IMR-90 (cell line): Measurements from ENCODE around the gene COL4A2. TPM values are rescaled to one million over a fixed set of nuclear protein-coding genes. Genes with fewer than 3 reads are reported as not detected.
A peak's percentile ranks its signal among the peaks of the same experiment; 100 is the strongest.

Source experiments
- ATAC-seq: fragments of 200-7000 bp; cut with Tn5 transposase; 2 replicates; pipeline ENCODE4 v1.9.1; 2020; ENCODE audit warnings: low read depth, mild to moderate bottlenecking, moderate library complexity
- BruUV-seq: library from RNA; stranded (reverse); fragments of 400-500 nt; replicated peaks from 2 replicates; lab custom pipeline; 2021; lab: Mats Ljungman, UMichigan
- CTCF ChIA-PET: fragments of 300-600 bp; formaldehyde crosslinking; extraction: SDS; loops from one replicate; lab custom pipeline; 2021; ENCODE audit warnings: antibody characterized with exemption; lab: Yijun Ruan, JAX
- POLR2A ChIA-PET: fragments of 300-600 bp; sonication (Branson Sonifier 250); formaldehyde crosslinking; loops from one replicate; lab custom pipeline; 2022; ENCODE audit warnings: antibody characterized with exemption; ENCODE audit not compliant: unreplicated experiment; lab: Charles Lee
- DNase-seq: peaks from one replicate; pipeline ENCODE4 v3.0.0; 2013
- H2AFZ ChIP-seq: replicated peaks from 2 replicates; pipeline ENCODE3; 2013; ENCODE audit warnings: low read length, mild to moderate bottlenecking; ENCODE audit not compliant: poor library complexity
- H2AK5ac ChIP-seq: 2 replicates; pipeline ENCODE4 v1.6.1; 2013; ENCODE audit warnings: low read depth, low read length, inconsistent platforms
- H2AK9ac ChIP-seq: replicated peaks from 2 replicates; pipeline ENCODE3; 2013; ENCODE audit warnings: mild to moderate bottlenecking, low read depth, low read length, moderate library complexity; ENCODE audit not compliant: poor library complexity
- H2BK120ac ChIP-seq: 2 replicates; pipeline ENCODE4 v1.6.1; 2013; ENCODE audit warnings: low read depth, low read length, inconsistent platforms
- H2BK15ac ChIP-seq: 3 replicates; pipeline ENCODE4 v1.6.1; 2013; ENCODE audit warnings: low read depth, low read length, inconsistent platforms
- H2BK20ac ChIP-seq: 2 replicates; pipeline ENCODE4 v1.6.1; 2013; ENCODE audit warnings: low read depth, mild to moderate bottlenecking, inconsistent platforms, low read length, moderate library complexity
- H2BK5ac ChIP-seq: 2 replicates; pipeline ENCODE4 v1.6.1; 2013; ENCODE audit warnings: mild to moderate bottlenecking, low read depth, low read length, inconsistent platforms; ENCODE audit not compliant: poor library complexity, severe bottlenecking
- H3K14ac ChIP-seq: replicated peaks from 2 replicates; pipeline ENCODE4 v1.6.1; 2013; ENCODE audit warnings: low read depth, low read length, inconsistent platforms
- H3K18ac ChIP-seq: 2 replicates; pipeline ENCODE4 v1.6.1; 2013; ENCODE audit warnings: low read depth, low read length, control low read depth
- H3K23ac ChIP-seq: 2 replicates; pipeline ENCODE4 v1.6.1; 2013; ENCODE audit warnings: low read depth, low read length, inconsistent platforms
- H3K27ac ChIP-seq: 2 replicates; pipeline ENCODE4 v1.5.1; 2013; ENCODE audit warnings: mild to moderate bottlenecking, control low read depth, low read length; ENCODE audit not compliant: insufficient read depth
- H3K27me3 ChIP-seq: 2 replicates; pipeline ENCODE4 v1.6.1; 2013; ENCODE audit warnings: low read length; ENCODE audit not compliant: control insufficient read depth, insufficient read depth
- H3K36me3 ChIP-seq: 2 replicates; pipeline ENCODE4 v1.6.1; 2013; ENCODE audit warnings: low read length, mixed read lengths; ENCODE audit not compliant: control insufficient read depth, insufficient read depth
- H3K4ac ChIP-seq: 2 replicates; pipeline ENCODE4 v1.6.1; 2013; ENCODE audit warnings: low read depth, low read length, inconsistent platforms
- H3K4me1 ChIP-seq: 2 replicates; pipeline ENCODE4 v1.6.1; 2013; ENCODE audit warnings: low read length, mixed read lengths; ENCODE audit not compliant: control insufficient read depth, insufficient read depth
- H3K4me2 ChIP-seq: 2 replicates; pipeline ENCODE4 v1.6.1; 2013; ENCODE audit warnings: low read depth, mild to moderate bottlenecking, control low read depth, low read length, moderate library complexity
- H3K4me3 ChIP-seq: 2 replicates; pipeline ENCODE4 v1.5.1; 2013; ENCODE audit warnings: low read depth, mild to moderate bottlenecking, control low read depth, low read length, moderate library complexity; ENCODE audit not compliant: insufficient read depth
- H3K56ac ChIP-seq: 2 replicates; pipeline ENCODE4 v1.6.1; 2013; ENCODE audit warnings: low read length, inconsistent platforms; ENCODE audit not compliant: insufficient read depth; ENCODE audit errors: extremely low read depth
- H3K79me1 ChIP-seq, 2 experiments: 2 replicates each; pipeline ENCODE4 v1.6.1; 2013; ENCODE audit warnings: low read length in 2 of 2, inconsistent platforms in 1 of 2, low read depth in 1 of 2
- H3K9ac ChIP-seq: 2 replicates; pipeline ENCODE4 v1.6.1; 2013; ENCODE audit warnings: low read depth, low read length, control low read depth
- H3K9me1 ChIP-seq: 2 replicates; pipeline ENCODE4 v1.6.1; 2013; ENCODE audit warnings: low read length, inconsistent platforms; ENCODE audit not compliant: insufficient read depth
- H3K9me3 ChIP-seq: 2 replicates; pipeline ENCODE4 v1.6.1; 2013; ENCODE audit warnings: low read length; ENCODE audit not compliant: control insufficient read depth, insufficient read depth
- H4K20me1 ChIP-seq: 2 replicates; pipeline ENCODE4 v1.6.1; 2013; ENCODE audit warnings: low read length, inconsistent platforms; ENCODE audit not compliant: insufficient read depth
- H4K5ac ChIP-seq: 2 replicates; pipeline ENCODE4 v1.6.1; 2013; ENCODE audit warnings: mild to moderate bottlenecking, low read depth, low read length, control low read depth
- H4K8ac ChIP-seq, 2 experiments: 2 replicates each; pipeline ENCODE4 v1.6.1; 2013; ENCODE audit warnings: low read depth in 2 of 2, low read length in 2 of 2, control low read depth in 1 of 2, inconsistent platforms in 1 of 2
- H4K91ac ChIP-seq: 2 replicates; pipeline ENCODE4 v1.6.1; 2013; ENCODE audit warnings: low read depth, low read length, inconsistent platforms; ENCODE audit not compliant: insufficient read depth
- BHLHE40 ChIP-seq: fragments of 150-350 bp; IDR thresholded peaks from 2 replicates; pipeline ENCODE4 v1.6.1; 2016; ENCODE audit warnings: mild to moderate bottlenecking, low read depth, low read length
- RFX5 ChIP-seq: IDR thresholded peaks from 2 replicates; pipeline ENCODE4 v1.8.0; 2012; ENCODE audit warnings: low read depth, mild to moderate bottlenecking, low read length, moderate library complexity
- WGBS, 2 experiments: methylation state at CpG; one replicate each; pipeline versions ENCODE4 v1.1.5 to v1.1.7; 2013; ENCODE audit warnings: missing lambda C conversion rate in 2 of 2; ENCODE audit not compliant: insufficient read length in 1 of 2; ENCODE audit errors: extremely low coverage in 2 of 2; 5-methylcytosine and 5-hydroxymethylcytosine counted together
- dilution Hi-C: fragments of 300-500 bp; cut with HindIII; formaldehyde crosslinking; loops from one replicate; pipeline ENCODE4 v1.14.3; 2018; ENCODE audit warnings: low sequenced_read_pairs; ENCODE audit not compliant: unreplicated experiment
- in situ Hi-C: fragments of 300-500 bp; cut with MboI; formaldehyde crosslinking; loops from 3 replicates; pipeline ENCODE4 v1.14.3; 2019; ENCODE audit warnings: low sequenced_read_pairs, inconsistent platforms, mixed read lengths
- intact Hi-C: fragments of 100-400 bp; cut with micrococcal nuclease; formaldehyde crosslinking; loops from 2 replicates; pipeline ENCODE4 v1.10.0; 2022
- polyA plus RNA-seq, 3 experiments: library from polyadenylated mRNA; depleted of rRNA; stranded (reverse); fragments of >200 nt; gene quantifications; 2 replicates each; pipeline ENCODE4 v1.2.3, GENCODE V29; 2012; ENCODE audit warnings: low replicate concordance in 1 of 3
- total RNA-seq: library from RNA; depleted of rRNA; stranded (reverse); fragments of >200 nt; gene quantifications from 2 replicates; pipeline ENCODE4 v1.2.3, GENCODE V29; 2012

The COL4A2 gene
- total and polyA plus RNA-seq, 2 of the 4 experiments (the other 2 are of a cell fraction) = 90.7 to 457 TPM

DNA sequence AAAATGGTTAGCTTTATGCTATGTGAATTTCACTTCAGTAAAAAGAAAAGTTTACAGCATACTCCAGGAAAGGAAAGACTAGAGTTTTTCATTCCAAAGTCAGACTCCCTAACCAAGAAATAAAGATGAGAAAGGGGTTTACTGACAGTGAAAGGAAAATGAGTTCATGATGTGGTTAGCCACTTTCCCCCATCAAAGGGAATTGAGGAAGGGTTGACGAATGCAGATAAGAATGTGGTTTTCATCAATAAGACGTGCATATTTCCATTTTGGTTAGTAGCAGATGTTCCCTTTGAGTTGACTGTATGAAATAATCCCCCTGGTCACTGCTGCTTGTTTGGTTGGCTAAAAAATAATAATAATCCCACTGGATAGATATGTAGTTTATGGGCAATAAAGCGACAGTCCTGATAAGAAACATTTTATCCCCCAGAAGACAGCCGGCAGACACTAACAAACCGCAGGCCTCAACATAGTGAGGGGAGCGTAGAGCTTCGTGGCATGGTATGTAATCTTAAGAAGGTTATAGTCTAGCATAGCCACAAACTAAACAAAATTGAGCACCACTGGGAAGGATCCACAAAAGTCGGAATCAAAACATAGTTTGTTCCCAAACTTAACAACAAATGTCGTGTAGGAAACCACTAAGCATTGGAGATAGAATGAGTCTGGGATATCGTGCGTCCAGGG, 114.8 kb downstream of the COL4A2 start:
- Histone ChIP-seq H3K4me1 (peaks cover 22% of the 10 kb centered on the region), H4K20me1 (peaks cover 43% of the 10 kb centered on the region), H3K27ac (peak overlapping the region; percentile 31; the same call in 1 of the 2 replicates), H2AK9ac (no peak overlapping the region), H3K9ac (no peak overlapping the region), H3K27me3 (no peaks in the 10 kb centered on the region), H3K79me1 (peaks cover 42 to 82% of the 10 kb centered on the region in 2 experiments), H3K9me1 (peaks cover 40% of the 10 kb centered on the region), H3K56ac (no peak overlapping the region), H3K4me2 (no peak overlapping the region), H4K5ac (peak overlapping the region; percentile 55; the same call in 1 of the 2 replicates), H2BK20ac (0 out of 2 replicates have a peak overlapping the region, but pooled peaks have one; percentile 3), H3K23ac (peak overlapping the region; percentile 81; the same call in 1 of the 2 replicates), H3K9me3 (no peaks in the 10 kb centered on the region), H4K8ac (no peak overlapping the region), H2BK5ac (peak overlapping the region; percentile 77), H3K36me3 (peaks cover 44% of the 10 kb centered on the region), H2AFZ (no peak overlapping the region), H3K4me3 (no peak overlapping the region), H2AK5ac (peak overlapping the region; percentile 54; the same call in 1 of the 2 replicates), H2BK120ac (peak overlapping the region; percentile 70), H3K14ac (peak overlapping the region; percentile 73), H2BK15ac (peak overlapping the region; percentile 38; the same call in 1 of the 3 replicates), H3K4ac (peak overlapping the region; percentile 59), H3K18ac (peak overlapping the region; percentile 74; the same call in 1 of the 2 replicates), H4K91ac (peak overlapping the region; percentile 36; the same call in 1 of the 2 replicates)
- dilution Hi-C loops = no loop called here
- intact Hi-C loops = no loop called here
- POLR2A ChIA-PET = no interaction called here
- DNase-seq (peak; percentile 90), ATAC-seq (0 out of 2 replicates have a peak, but pooled peaks have one; percentile 19)
- in situ Hi-C loops = no loop called here
- CTCF ChIA-PET = no interaction called here
- no TSS peak for BruUV-seq
- peak; percentile 56; the same call in 1 of the 2 replicates for TF ChIP-seq BHLHE40
- TF ChIP-seq RFX5 = no peak
- WGBS, 2 experiments = no CpG with 5 or more reads among the region's 11 CpGs
